Measurements from ENCODE around the gene ARRDC4. TPM values are rescaled to one million over a fixed set of nuclear protein-coding genes. Genes with fewer than 3 reads are reported as not detected.

ARRDC4 gene
- total RNA-seq, 1 donor from 2014 or later = 2.0 TPM

GRCh38 chr15:98009169-98009568 is 48.7 kb downstream of the ARRDC4 start:
- ChIA-PET CTCF (no interaction called here), POLR2A (no interaction called here)
- TF ChIP-seq, protein P1, sequence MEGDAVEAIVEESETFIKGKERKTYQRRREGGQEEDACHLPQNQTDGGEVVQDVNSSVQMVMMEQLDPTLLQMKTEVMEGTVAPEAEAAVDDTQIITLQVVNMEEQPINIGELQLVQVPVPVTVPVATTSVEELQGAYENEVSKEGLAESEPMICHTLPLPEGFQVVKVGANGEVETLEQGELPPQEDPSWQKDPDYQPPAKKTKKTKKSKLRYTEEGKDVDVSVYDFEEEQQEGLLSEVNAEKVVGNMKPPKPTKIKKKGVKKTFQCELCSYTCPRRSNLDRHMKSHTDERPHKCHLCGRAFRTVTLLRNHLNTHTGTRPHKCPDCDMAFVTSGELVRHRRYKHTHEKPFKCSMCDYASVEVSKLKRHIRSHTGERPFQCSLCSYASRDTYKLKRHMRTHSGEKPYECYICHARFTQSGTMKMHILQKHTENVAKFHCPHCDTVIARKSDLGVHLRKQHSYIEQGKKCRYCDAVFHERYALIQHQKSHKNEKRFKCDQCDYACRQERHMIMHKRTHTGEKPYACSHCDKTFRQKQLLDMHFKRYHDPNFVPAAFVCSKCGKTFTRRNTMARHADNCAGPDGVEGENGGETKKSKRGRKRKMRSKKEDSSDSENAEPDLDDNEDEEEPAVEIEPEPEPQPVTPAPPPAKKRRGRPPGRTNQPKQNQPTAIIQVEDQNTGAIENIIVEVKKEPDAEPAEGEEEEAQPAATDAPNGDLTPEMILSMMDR (IDR thresholded peaks at IDR 0.05) = no peak
- H3K4me3 Mint-ChIP-seq = no peak overlapping the region
- H3K9me3 Mint-ChIP-seq = no peaks in the 10 kb centered on the region
- ATAC-seq (ENCODE audit: low read depth) = no peak
- H3K27ac Mint-ChIP-seq = no peak overlapping the region
- intact Hi-C loops (cut with micrococcal nuclease) = no loop called here
- H3K4me1 Mint-ChIP-seq = no peaks in the 10 kb centered on the region
- H3K27me3 Mint-ChIP-seq = peaks cover 5% of the 10 kb centered on the region
- no peaks in the 10 kb centered on the region for H3K36me3 Mint-ChIP-seq (ENCODE audit: low read depth)
- DNase-seq = no peak

- Mint-ChIP-seq H3K27me3 (peaks cover 5% of the 10 kb centered on the region), H3K4me3 (no peak overlapping the region), H3K4me1 (no peaks in the 10 kb centered on the region), H3K9me3 (no peaks in the 10 kb centered on the region), H3K27ac (no peak overlapping the region), H3K36me3 (ENCODE audit: low read depth) (no peaks in the 10 kb centered on the region)
- intact Hi-C loops (cut with micrococcal nuclease) = no loop called here
- CTCF ChIA-PET = no interaction called here
- no peak for ATAC-seq (ENCODE audit: low read depth)
- DNase-seq = no peak
- POLR2A ChIA-PET = no interaction called here
- TF ChIP-seq, protein P1 (IDR thresholded peaks at IDR 0.05) = no peak
Measured at GRCh38 chr15:98009971-98010370, 49.5 kb downstream of the ARRDC4 start.

DNA sequence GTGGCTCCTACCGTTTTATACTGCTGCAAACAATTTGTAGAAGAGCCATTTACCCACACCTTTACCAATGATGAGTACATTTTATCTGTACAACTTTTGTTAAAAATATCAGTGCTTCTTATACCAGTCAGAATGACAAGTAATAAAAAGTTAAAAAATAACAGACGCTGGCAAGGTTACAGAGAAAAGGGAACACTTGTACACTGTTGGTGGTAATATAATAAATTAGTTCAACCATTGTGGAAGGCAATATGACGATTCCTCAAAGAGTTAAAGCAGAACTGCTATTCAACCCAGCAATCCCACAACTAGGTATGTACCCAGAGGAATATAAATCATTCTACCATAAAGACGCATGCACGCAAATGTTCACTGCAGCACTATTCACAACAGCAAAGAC is 51.9 kb downstream of the ARRDC4 start:
- DNase-seq (no peak), ATAC-seq (ENCODE audit: low read depth) (no peak)
- no peak overlapping the region for H3K4me3 Mint-ChIP-seq
- H3K9me3 Mint-ChIP-seq = peaks cover 2% of the 10 kb centered on the region
- intact Hi-C loops (cut with micrococcal nuclease) = no loop called here
- no peaks in the 10 kb centered on the region for H3K36me3 Mint-ChIP-seq (ENCODE audit: low read depth)
- H3K4me1 Mint-ChIP-seq = no peaks in the 10 kb centered on the region
- TF ChIP-seq, protein P1 (IDR thresholded peaks at IDR 0.05) = no peak
- no peak overlapping the region for H3K27ac Mint-ChIP-seq
- peaks cover 5% of the 10 kb centered on the region for H3K27me3 Mint-ChIP-seq
- POLR2A ChIA-PET = no interaction called here
- CTCF ChIA-PET = no interaction called here

- H3K4me1 Mint-ChIP-seq = no peaks in the 10 kb centered on the region
- ChIA-PET CTCF (no interaction called here), POLR2A (no interaction called here)
- no peaks in the 10 kb centered on the region for H3K36me3 Mint-ChIP-seq (ENCODE audit: low read depth)
- ATAC-seq (ENCODE audit: low read depth) (no peak), DNase-seq (no peak)
- H3K27me3 Mint-ChIP-seq = peaks cover 5% of the 10 kb centered on the region
- TF ChIP-seq, protein P1 (IDR thresholded peaks at IDR 0.05) = no peak
- intact Hi-C loops (cut with micrococcal nuclease) = no loop called here
- H3K4me3 Mint-ChIP-seq = no peak overlapping the region
- no peak overlapping the region for H3K27ac Mint-ChIP-seq
- H3K9me3 Mint-ChIP-seq = peaks cover 2% of the 10 kb centered on the region
Measured at GRCh38 chr15:98013631-98014030, 53.1 kb downstream of the ARRDC4 start.

GRCh38 chr15:98017150-98017964 is 56.9 kb downstream of the ARRDC4 start:
- ChIA-PET POLR2A (no interaction called here), CTCF (no interaction called here)
- H3K36me3 Mint-ChIP-seq (ENCODE audit: low read depth) = no peaks in the 10 kb centered on the region
- H3K27me3 Mint-ChIP-seq = peaks cover 3% of the 10 kb centered on the region
- TF ChIP-seq, protein P1 (IDR thresholded peaks at IDR 0.05) = no peak
- peaks cover 2% of the 10 kb centered on the region for H3K9me3 Mint-ChIP-seq
- ATAC-seq (ENCODE audit: low read depth) (no peak), DNase-seq (no peak)
- H3K4me1 Mint-ChIP-seq = no peaks in the 10 kb centered on the region
- H3K4me3 Mint-ChIP-seq = no peak overlapping the region
- intact Hi-C loops (cut with micrococcal nuclease) = no loop called here
- no peak overlapping the region for H3K27ac Mint-ChIP-seq

All from activated B cell treated with CpG ODN at 0.5 μM for 24 hours (primary cell).